CD14-positive monocyte (primary cell): ENCODE results near the gene CDC37. TPM values are rescaled to one million over a fixed set of nuclear protein-coding genes. Genes with fewer than 3 reads are reported as not detected.
"Not testable (repeated sequence)": the region's sequence is repeated elsewhere in the genome, so short reads cannot be mapped to it uniquely, and the experiment has no call there.

ENCODE experiments used
- DNase-seq, 3 donors: peaks; one replicate each; pipeline ENCODE4 v3.0.0-alpha.2; 2011 to 2022
- H2AFZ ChIP-seq: 2 replicates; pipeline ENCODE4 v1.6.0; 2012; ENCODE audit warnings: mild to moderate bottlenecking, low read depth, low read length, inconsistent platforms; ENCODE audit not compliant: insufficient read depth, poor library complexity, severe bottlenecking
- H3K27ac ChIP-seq, 2 donors: 1 replicate in 1 of 2; 2 replicates in 1 of 2; pipeline ENCODE4 v1.5.1; 2012 to 2013; ENCODE audit warnings: low read length in 2 of 2, control low read depth in 1 of 2, inconsistent platforms in 1 of 2, low read depth in 1 of 2, mild to moderate bottlenecking in 1 of 2
- H3K27me3 ChIP-seq, 2 donors: one replicate each; pipeline versions ENCODE4 v1.6.0 to v1.6.1; 2011 to 2013; ENCODE audit warnings: low read length in 2 of 2; ENCODE audit not compliant: control insufficient read depth in 2 of 2, insufficient read depth in 2 of 2
- H3K36me3 ChIP-seq, 2 donors: replicated peaks in 1 of 2; 1 replicate in 1 of 2; 2 replicates in 1 of 2; pipeline versions ENCODE4 v1.5.1 to v1.6.1; 2012 to 2013; ENCODE audit warnings: low read length in 2 of 2, control low read depth in 1 of 2, inconsistent platforms in 1 of 2, mild to moderate bottlenecking in 1 of 2; ENCODE audit not compliant: insufficient read depth in 2 of 2, control insufficient read depth in 1 of 2
- H3K4me1 ChIP-seq, 2 donors: 1 replicate in 1 of 2; 2 replicates in 1 of 2; pipeline versions ENCODE4 v1.5.1 to v1.6.1; 2012 to 2013; ENCODE audit warnings: low read length in 2 of 2, control low read depth in 1 of 2, inconsistent platforms in 1 of 2, mild to moderate bottlenecking in 1 of 2, moderate library complexity in 1 of 2; ENCODE audit not compliant: insufficient read depth in 2 of 2, control insufficient read depth in 1 of 2
- H3K4me2 ChIP-seq: replicated peaks from 2 replicates; pipeline ENCODE3; 2012; ENCODE audit warnings: low read length, moderate library complexity, mild to moderate bottlenecking; ENCODE audit not compliant: poor library complexity, severe bottlenecking; ENCODE audit errors: extremely low read depth
- H3K4me3 ChIP-seq, 3 experiments: fragments of 200-600 bp in 1 of 3; sonication (generic) in 1 of 3; replicated peaks in 1 of 3; 1 replicate in 2 of 3; 2 replicates in 1 of 3; pipeline ENCODE4 v1.5.1; 2011 to 2013; ENCODE audit warnings: low read length in 3 of 3, mild to moderate bottlenecking in 3 of 3, control low read depth in 2 of 3, low read depth in 2 of 3, inconsistent platforms in 1 of 3, moderate library complexity in 1 of 3
- H3K79me2 ChIP-seq: 2 replicates; pipeline ENCODE4 v1.6.0; 2012; ENCODE audit warnings: mild to moderate bottlenecking, control low read depth, inconsistent platforms, low read length, moderate library complexity; ENCODE audit not compliant: insufficient read depth
- H3K9ac ChIP-seq: 2 replicates; pipeline ENCODE4 v1.6.0; 2017; ENCODE audit warnings: low read length, mild to moderate bottlenecking; ENCODE audit not compliant: insufficient read depth, poor library complexity, severe bottlenecking
- H3K9me3 ChIP-seq, 2 donors: replicated peaks in 1 of 2; 1 replicate in 1 of 2; 2 replicates in 1 of 2; pipeline versions ENCODE4 v1.5.1 to v1.6.1; 2012 to 2013; ENCODE audit warnings: low read length in 2 of 2, control low read depth in 1 of 2; ENCODE audit not compliant: control insufficient read depth in 1 of 2, insufficient read depth in 1 of 2
- H4K20me1 ChIP-seq: 2 replicates; pipeline ENCODE4 v1.6.0; 2012; ENCODE audit warnings: mild to moderate bottlenecking, low read length, control low read depth, moderate library complexity; ENCODE audit not compliant: insufficient read depth
- H3K27ac Mint-ChIP-seq, 7 donors: one replicate each; pipeline ENCODE4 v1.8.0; 2020; ENCODE audit warnings: mild to moderate bottlenecking in 7 of 7, mixed read lengths in 7 of 7, moderate library complexity in 6 of 7, inconsistent platforms in 2 of 7
- H3K27me3 Mint-ChIP-seq, 3 donors: one replicate each; pipeline ENCODE4 v1.8.0; 2021 to 2022; ENCODE audit warnings: low read depth in 3 of 3, mild to moderate bottlenecking in 3 of 3, mixed read lengths in 3 of 3, moderate library complexity in 3 of 3, inconsistent platforms in 1 of 3
- H3K36me3 Mint-ChIP-seq, 2 donors: one replicate each; pipeline ENCODE4 v1.8.0; 2020; ENCODE audit warnings: mixed read lengths in 2 of 2, inconsistent platforms in 1 of 2, mild to moderate bottlenecking in 1 of 2
- H3K4me1 Mint-ChIP-seq: one replicate; pipeline ENCODE4 v1.8.0; 2020; ENCODE audit warnings: mild to moderate bottlenecking, mixed read lengths
- H3K4me3 Mint-ChIP-seq, 2 donors: one replicate each; pipeline ENCODE4 v1.8.0; 2020; ENCODE audit warnings: mild to moderate bottlenecking in 2 of 2, mixed read lengths in 2 of 2, moderate library complexity in 1 of 2
- H3K9me3 Mint-ChIP-seq, 7 donors: one replicate each; pipeline ENCODE4 v1.8.0; 2020 to 2022; ENCODE audit warnings: mixed read lengths in 7 of 7, mild to moderate bottlenecking in 6 of 7, moderate library complexity in 6 of 7, inconsistent platforms in 2 of 7
- WGBS: methylation state at CpG from one replicate; pipeline ENCODE4 v1.1.5; 2013; ENCODE audit warnings: missing lambda C conversion rate; ENCODE audit not compliant: insufficient coverage; 5-methylcytosine and 5-hydroxymethylcytosine counted together
- intact Hi-C, 2 donors: fragments of 100-400 bp; cut with micrococcal nuclease; formaldehyde crosslinking; loops; one replicate each; pipeline versions ENCODE4 v1.15.0 to v1.15.1; 2023
- polyA plus RNA-seq, 3 donors: library from polyadenylated mRNA; depleted of rRNA in 1 of 3; unstranded in 2 of 3; stranded (reverse) in 1 of 3; fragments of 300-500 nt in 2 of 3; fragments of >200 nt in 1 of 3; fragmentation: Illumina TruSeq in 2 of 3; gene quantifications; 1 replicate in 2 of 3; 2 replicates in 1 of 3; pipeline ENCODE4 v1.2.3, GENCODE V29; 2012 to 2021
- TF ChIP-seq, protein P1 (sequence below): fragments of 200-600 bp; IDR thresholded peaks from one replicate; pipeline ENCODE4 v1.8.0; 2022; ENCODE audit warnings: antibody characterized with exemption, mild to moderate bottlenecking

Gene CDC37
- polyA plus RNA-seq, 3 donors = 49.3 to 575 (median 54.9) TPM

DNA sequence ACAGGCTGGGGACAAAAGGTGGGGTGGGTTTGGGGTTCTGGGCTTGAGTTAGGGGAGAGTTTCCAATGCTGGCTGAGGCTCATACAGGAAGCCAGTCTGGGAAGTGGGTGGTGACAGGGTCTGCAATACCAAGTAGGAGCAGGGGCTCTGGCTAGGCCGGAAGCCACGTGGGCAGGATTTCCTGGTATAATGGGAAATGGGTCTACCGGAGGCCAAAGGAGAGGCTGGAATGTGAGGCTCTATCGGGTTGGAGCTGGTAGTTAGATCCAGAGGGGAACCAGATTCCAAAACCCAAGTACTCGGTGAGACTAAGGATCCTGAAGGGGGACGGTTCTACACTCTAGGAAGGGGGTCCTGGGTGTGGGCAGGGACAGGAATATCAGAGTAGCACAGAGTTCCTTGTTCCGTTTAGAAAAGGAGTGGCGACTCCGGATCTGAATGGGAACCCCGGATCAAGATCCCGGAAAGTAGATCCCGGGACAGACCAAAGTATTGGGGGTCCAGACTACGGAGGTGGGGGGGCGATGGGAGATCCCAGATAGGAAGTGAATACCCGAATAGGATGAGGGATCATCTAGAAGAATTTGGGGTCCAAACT, 802 bp downstream of the CDC37 start:
- under 1% methylated on average over 15 of the region's 15 CpGs for WGBS
- H3K4me1 Mint-ChIP-seq = peaks cover 59% of the 10 kb centered on the region

DNA sequence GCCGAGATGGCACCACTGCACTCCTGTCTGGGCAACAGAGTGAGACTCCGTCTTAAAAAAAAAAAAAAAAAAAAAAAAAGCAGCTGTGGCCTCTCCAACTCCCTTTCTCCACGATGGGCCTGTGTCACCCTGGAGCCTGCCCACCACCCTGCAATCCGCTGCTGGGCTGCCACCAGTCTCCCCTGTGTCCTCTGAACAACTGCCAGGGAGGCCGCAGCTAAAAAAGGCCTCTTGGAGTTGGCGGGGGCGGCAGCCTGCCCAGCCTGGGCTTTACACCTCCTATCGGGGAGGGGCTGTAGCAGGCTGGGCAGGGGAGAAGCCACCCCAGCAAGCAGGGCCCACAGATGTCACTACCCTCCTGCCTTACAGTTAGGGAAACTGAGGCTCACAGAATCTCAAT, 3.5 kb downstream of the CDC37 start:
- Histone ChIP-seq H3K4me1 (peaks cover 43 to 46% of the 10 kb centered on the region in 2 donors), H3K27ac (peak overlapping the region in 1 of 2 donors; percentile 89), H2AFZ (no peak overlapping the region), H3K27me3 (peaks cover 0 to 6% of the 10 kb centered on the region in 2 donors), H4K20me1 (peaks cover 58% of the 10 kb centered on the region), H3K9me3 (no peaks in the 10 kb centered on the region), H3K4me2 (no peak overlapping the region), H3K79me2 (peaks cover 68% of the 10 kb centered on the region), H3K4me3 (no peak overlapping the region), H3K9ac (no peak overlapping the region), H3K36me3 (peaks cover 19 to 43% of the 10 kb centered on the region in 2 donors)
- Mint-ChIP-seq H3K9me3 (no peaks in the 10 kb centered on the region), H3K36me3 (peaks cover 33 to 48% of the 10 kb centered on the region in 2 donors), H3K4me1 (peaks cover 36% of the 10 kb centered on the region), H3K4me3 (no peak overlapping the region), H3K27ac (peak overlapping the region in 1 of 7 donors; percentile 46), H3K27me3 (peaks cover 6 to 8% (median 7%) of the 10 kb centered on the region in 3 donors)
- intact Hi-C loops = loop anchor here (5.0 to 10.0 kb wide), 2 partner anchors 37 to 165 kb away; partner anchors contain the start of genes CDKN2D (in 1 of the 2) and KRI1 (in 1 of the 2)
- 100% methylated on average over 4 of the region's 8 CpGs for WGBS
- DNase-seq = no peak
- TF ChIP-seq, protein P1, sequence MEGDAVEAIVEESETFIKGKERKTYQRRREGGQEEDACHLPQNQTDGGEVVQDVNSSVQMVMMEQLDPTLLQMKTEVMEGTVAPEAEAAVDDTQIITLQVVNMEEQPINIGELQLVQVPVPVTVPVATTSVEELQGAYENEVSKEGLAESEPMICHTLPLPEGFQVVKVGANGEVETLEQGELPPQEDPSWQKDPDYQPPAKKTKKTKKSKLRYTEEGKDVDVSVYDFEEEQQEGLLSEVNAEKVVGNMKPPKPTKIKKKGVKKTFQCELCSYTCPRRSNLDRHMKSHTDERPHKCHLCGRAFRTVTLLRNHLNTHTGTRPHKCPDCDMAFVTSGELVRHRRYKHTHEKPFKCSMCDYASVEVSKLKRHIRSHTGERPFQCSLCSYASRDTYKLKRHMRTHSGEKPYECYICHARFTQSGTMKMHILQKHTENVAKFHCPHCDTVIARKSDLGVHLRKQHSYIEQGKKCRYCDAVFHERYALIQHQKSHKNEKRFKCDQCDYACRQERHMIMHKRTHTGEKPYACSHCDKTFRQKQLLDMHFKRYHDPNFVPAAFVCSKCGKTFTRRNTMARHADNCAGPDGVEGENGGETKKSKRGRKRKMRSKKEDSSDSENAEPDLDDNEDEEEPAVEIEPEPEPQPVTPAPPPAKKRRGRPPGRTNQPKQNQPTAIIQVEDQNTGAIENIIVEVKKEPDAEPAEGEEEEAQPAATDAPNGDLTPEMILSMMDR = no peak

More for the DNA sequence above, 802 bp downstream of the CDC37 start:
- H3K9ac ChIP-seq = peak overlapping the region; percentile 80
- peaks cover 50% of the 10 kb centered on the region for H4K20me1 ChIP-seq
- H2AFZ ChIP-seq = peak overlapping the region; percentile 79
- Mint-ChIP-seq H3K27ac (peak overlapping the region; percentile 90 to 99 (median 97)), H3K4me3 (peak overlapping the region; percentile 94 to 95), H3K27me3 (peaks cover 15 to 23% (median 17%) of the 10 kb centered on the region in 3 donors), H3K9me3 (peaks cover 0 to 4% (median 0%) of the 10 kb centered on the region in 7 donors), H3K36me3 (peaks cover 22 to 27% of the 10 kb centered on the region in 2 donors)
- peak overlapping the region; percentile 53 to 89 for H3K27ac ChIP-seq
- peak overlapping the region; percentile 91 to 98 (median 92) for H3K4me3 ChIP-seq
- H3K4me2 ChIP-seq = peak overlapping the region; percentile 96
- peaks cover 9 to 23% of the 10 kb centered on the region in 2 donors for H3K36me3 ChIP-seq
- no peaks in the 10 kb centered on the region for H3K9me3 ChIP-seq
- intact Hi-C loops = loop anchor here (5.0 to 10.0 kb wide), 2 partner anchors 35 to 162 kb away; partner anchors contain the start of genes CDKN2D (in 1 of the 2) and KRI1 (in 1 of the 2)
- TF ChIP-seq, protein P1 = no peak
- H3K79me2 ChIP-seq = peaks cover 57% of the 10 kb centered on the region
- H3K4me1 ChIP-seq = peaks cover 65 to 72% of the 10 kb centered on the region in 2 donors
- peaks cover 3 to 15% of the 10 kb centered on the region in 2 donors for H3K27me3 ChIP-seq
- peak in 2 of 3 donors; percentile 63 to 64 for DNase-seq

DNA sequence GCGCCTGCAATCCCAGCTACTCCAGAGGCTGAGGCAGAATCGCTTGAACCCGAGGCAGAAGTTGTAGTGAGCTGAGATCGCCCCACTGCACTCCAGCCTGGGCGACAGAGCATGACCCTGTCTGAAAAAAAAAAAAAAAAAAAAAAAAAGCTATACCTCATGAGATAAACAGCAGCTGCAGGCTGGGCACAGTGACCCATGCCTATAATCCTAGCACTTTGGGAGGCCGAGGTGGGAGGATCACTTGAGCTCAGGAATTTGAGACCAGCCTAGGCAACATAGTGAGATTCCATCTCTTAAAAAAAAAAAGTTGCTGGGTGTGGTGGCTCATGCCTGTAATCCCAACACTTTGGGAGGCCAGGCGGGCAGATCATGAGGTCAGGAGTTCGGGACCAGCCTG, 4.0 kb downstream of the CDC37 start:
- H3K9ac ChIP-seq, H2AFZ ChIP-seq, H3K27ac ChIP-seq, H3K27me3 Mint-ChIP-seq, H3K9me3 ChIP-seq, DNase-seq, H3K4me3 ChIP-seq, H3K4me3 Mint-ChIP-seq, H3K27me3 ChIP-seq, H3K9me3 Mint-ChIP-seq, H3K27ac Mint-ChIP-seq, H3K4me2 ChIP-seq, intact Hi-C loops: not testable (repeated sequence)
- 100% methylated on average over 2 of the region's 8 CpGs for WGBS
- H3K36me3 ChIP-seq = peaks cover 22 to 47% of the 10 kb centered on the region in 2 donors
- H4K20me1 ChIP-seq = peaks cover 58% of the 10 kb centered on the region
- Mint-ChIP-seq H3K36me3 (peaks cover 36 to 53% of the 10 kb centered on the region in 2 donors), H3K4me1 (peaks cover 32% of the 10 kb centered on the region)
- H3K4me1 ChIP-seq = peaks cover 37 to 41% of the 10 kb centered on the region in 2 donors
- peaks cover 68% of the 10 kb centered on the region for H3K79me2 ChIP-seq
